ENCODE measurements around the gene BAIAP2. TPM values are rescaled to one million over a fixed set of nuclear protein-coding genes. Genes with fewer than 3 reads are reported as not detected.

The BAIAP2 gene
- total and polyA plus RNA-seq, 2 of the 13 experiments (the other 11 are each of a cell fraction or from before 2014, with no cell fraction given), result 22.5 to 24.0 TPM

DNA sequence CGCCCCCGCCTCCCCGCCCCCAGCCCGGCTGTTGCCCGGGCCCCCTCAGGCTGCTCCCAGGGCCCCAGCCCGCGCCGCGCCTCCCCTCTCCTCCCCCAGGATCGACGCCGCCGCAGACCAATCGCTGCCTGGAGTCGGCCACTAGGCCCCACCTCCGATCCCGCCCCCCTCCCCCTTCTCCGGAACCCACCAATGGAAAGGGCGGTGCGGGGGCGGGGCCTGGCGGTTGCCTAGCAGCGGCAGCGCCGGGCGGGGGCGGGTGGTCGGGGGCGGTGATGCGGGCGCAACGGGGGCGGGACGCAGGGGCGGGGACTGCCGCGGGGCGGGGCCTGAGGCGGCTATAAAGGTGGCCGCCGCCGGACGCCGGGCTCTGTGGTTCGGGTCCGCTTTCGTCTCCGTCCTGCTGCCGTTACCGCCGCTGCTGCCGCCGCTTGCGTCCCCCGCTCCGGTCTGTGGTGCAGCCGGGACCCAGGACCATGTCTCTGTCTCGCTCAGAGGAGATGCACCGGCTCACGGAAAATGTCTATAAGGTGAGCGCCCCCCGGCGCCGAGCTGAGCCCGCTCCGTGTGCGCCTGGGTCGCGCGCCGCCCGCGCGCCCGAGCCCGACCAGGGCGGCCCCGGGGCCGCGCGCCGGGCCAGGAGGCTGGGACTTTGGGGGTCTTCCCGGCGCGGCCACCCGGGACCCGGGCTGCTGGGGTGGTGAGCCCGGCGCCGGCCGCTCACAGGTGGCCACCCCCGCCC, at the start of gene BAIAP2 (continued):
- TF ChIP-seq KMT2B (CRISPR knock-in tag; IDR thresholded peaks at IDR 0.05) (peak; percentile 70), ZNF777 (CRISPR knock-in tag; IDR thresholded peaks at IDR 0.05) (peak; percentile 69; the same call in 1 of the 2 replicates), KLF6 (CRISPR knock-in tag; IDR thresholded peaks at IDR 0.05) (0 out of 2 replicates have a peak, but pooled peaks have one; percentile 74), ZBTB21 (CRISPR knock-in tag; IDR thresholded peaks at IDR 0.05) (0 out of 2 replicates have a peak, but pooled peaks have one; percentile 30), ZNF264 (CRISPR knock-in tag; IDR thresholded peaks at IDR 0.05) (0 out of 2 replicates have a peak, but pooled peaks have one; percentile 17), ZNF501 (CRISPR knock-in tag; IDR thresholded peaks at IDR 0.05) (no peak), ZNF839 (CRISPR knock-in tag; IDR thresholded peaks at IDR 0.05; ENCODE audit: borderline replicate concordance) (peak; percentile 48; the same call in 1 of the 2 replicates), RNF2 (conservative IDR thresholded peaks at IDR 0.05; ENCODE audit: low read depth) (no peak; the same call in 1 of the 2 replicates), ZNF160 (CRISPR knock-in tag; IDR thresholded peaks at IDR 0.05) (0 out of 2 replicates have a peak, but pooled peaks have one; percentile 30)
- TF ChIP-seq, protein P1, sequence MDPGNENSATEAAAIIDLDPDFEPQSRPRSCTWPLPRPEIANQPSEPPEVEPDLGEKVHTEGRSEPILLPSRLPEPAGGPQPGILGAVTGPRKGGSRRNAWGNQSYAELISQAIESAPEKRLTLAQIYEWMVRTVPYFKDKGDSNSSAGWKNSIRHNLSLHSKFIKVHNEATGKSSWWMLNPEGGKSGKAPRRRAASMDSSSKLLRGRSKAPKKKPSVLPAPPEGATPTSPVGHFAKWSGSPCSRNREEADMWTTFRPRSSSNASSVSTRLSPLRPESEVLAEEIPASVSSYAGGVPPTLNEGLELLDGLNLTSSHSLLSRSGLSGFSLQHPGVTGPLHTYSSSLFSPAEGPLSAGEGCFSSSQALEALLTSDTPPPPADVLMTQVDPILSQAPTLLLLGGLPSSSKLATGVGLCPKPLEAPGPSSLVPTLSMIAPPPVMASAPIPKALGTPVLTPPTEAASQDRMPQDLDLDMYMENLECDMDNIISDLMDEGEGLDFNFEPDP (CRISPR knock-in tag; conservative IDR thresholded peaks at IDR 0.05), result 0 out of 2 replicates have a peak, but pooled peaks have one; percentile 52
- TF ChIP-seq, protein P2, sequence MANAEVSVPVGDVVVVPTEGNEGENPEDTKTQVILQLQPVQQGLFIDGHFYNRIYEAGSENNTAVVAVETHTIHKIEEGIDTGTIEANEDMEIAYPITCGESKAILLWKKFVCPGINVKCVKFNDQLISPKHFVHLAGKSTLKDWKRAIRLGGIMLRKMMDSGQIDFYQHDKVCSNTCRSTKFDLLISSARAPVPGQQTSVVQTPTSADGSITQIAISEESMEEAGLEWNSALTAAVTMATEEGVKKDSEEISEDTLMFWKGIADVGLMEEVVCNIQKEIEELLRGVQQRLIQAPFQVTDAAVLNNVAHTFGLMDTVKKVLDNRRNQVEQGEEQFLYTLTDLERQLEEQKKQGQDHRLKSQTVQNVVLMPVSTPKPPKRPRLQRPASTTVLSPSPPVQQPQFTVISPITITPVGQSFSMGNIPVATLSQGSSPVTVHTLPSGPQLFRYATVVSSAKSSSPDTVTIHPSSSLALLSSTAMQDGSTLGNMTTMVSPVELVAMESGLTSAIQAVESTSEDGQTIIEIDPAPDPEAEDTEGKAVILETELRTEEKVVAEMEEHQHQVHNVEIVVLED (CRISPR knock-in tag; IDR thresholded peaks at IDR 0.05; ENCODE audit: borderline replicate concordance), result 0 out of 2 replicates have a peak, but pooled peaks have one; percentile 30
- TF ChIP-seq, protein P3, sequence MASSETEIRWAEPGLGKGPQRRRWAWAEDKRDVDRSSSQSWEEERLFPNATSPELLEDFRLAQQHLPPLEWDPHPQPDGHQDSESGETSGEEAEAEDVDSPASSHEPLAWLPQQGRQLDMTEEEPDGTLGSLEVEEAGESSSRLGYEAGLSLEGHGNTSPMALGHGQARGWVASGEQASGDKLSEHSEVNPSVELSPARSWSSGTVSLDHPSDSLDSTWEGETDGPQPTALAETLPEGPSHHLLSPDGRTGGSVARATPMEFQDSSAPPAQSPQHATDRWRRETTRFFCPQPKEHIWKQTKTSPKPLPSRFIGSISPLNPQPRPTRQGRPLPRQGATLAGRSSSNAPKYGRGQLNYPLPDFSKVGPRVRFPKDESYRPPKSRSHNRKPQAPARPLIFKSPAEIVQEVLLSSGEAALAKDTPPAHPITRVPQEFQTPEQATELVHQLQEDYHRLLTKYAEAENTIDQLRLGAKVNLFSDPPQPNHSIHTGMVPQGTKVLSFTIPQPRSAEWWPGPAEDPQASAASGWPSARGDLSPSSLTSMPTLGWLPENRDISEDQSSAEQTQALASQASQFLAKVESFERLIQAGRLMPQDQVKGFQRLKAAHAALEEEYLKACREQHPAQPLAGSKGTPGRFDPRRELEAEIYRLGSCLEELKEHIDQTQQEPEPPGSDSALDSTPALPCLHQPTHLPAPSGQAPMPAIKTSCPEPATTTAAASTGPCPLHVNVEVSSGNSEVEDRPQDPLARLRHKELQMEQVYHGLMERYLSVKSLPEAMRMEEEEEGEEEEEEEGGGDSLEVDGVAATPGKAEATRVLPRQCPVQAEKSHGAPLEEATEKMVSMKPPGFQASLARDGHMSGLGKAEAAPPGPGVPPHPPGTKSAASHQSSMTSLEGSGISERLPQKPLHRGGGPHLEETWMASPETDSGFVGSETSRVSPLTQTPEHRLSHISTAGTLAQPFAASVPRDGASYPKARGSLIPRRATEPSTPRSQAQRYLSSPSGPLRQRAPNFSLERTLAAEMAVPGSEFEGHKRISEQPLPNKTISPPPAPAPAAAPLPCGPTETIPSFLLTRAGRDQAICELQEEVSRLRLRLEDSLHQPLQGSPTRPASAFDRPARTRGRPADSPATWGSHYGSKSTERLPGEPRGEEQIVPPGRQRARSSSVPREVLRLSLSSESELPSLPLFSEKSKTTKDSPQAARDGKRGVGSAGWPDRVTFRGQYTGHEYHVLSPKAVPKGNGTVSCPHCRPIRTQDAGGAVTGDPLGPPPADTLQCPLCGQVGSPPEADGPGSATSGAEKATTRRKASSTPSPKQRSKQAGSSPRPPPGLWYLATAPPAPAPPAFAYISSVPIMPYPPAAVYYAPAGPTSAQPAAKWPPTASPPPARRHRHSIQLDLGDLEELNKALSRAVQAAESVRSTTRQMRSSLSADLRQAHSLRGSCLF (CRISPR knock-in tag; IDR thresholded peaks at IDR 0.05; ENCODE audit: borderline replicate concordance), result peak; percentile 25; the same call in 1 of the 2 replicates
- TF ChIP-seq, protein P4, sequence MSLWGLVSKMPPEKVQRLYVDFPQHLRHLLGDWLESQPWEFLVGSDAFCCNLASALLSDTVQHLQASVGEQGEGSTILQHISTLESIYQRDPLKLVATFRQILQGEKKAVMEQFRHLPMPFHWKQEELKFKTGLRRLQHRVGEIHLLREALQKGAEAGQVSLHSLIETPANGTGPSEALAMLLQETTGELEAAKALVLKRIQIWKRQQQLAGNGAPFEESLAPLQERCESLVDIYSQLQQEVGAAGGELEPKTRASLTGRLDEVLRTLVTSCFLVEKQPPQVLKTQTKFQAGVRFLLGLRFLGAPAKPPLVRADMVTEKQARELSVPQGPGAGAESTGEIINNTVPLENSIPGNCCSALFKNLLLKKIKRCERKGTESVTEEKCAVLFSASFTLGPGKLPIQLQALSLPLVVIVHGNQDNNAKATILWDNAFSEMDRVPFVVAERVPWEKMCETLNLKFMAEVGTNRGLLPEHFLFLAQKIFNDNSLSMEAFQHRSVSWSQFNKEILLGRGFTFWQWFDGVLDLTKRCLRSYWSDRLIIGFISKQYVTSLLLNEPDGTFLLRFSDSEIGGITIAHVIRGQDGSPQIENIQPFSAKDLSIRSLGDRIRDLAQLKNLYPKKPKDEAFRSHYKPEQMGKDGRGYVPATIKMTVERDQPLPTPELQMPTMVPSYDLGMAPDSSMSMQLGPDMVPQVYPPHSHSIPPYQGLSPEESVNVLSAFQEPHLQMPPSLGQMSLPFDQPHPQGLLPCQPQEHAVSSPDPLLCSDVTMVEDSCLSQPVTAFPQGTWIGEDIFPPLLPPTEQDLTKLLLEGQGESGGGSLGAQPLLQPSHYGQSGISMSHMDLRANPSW (CRISPR knock-in tag; IDR thresholded peaks at IDR 0.05; ENCODE audit: borderline replicate concordance), result no peak
